Measurements from ENCODE around the gene FBXW5.

The FBXW5 gene

DNA sequence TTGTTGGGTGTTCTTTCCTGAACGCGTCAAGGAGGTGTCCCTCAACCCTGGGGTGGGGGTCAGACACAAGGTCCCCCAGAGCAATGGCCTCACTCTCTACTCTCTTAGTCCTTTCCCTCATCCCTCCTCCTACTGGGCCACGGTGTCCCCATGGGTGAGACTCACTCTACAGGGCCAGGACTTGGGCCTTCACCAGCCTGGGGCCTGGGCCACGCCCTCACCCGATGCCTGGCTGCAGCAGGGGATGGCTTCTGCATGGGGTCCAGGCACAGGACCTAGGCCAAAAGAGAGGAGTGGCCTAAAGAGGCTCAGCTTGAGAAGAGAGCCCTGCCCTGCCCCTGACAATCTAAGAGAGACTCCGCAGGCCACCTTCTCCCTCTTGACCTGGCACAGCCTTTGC, 13.4 kb upstream of the FBXW5 start:
- TF ChIP-seq, protein P1, sequence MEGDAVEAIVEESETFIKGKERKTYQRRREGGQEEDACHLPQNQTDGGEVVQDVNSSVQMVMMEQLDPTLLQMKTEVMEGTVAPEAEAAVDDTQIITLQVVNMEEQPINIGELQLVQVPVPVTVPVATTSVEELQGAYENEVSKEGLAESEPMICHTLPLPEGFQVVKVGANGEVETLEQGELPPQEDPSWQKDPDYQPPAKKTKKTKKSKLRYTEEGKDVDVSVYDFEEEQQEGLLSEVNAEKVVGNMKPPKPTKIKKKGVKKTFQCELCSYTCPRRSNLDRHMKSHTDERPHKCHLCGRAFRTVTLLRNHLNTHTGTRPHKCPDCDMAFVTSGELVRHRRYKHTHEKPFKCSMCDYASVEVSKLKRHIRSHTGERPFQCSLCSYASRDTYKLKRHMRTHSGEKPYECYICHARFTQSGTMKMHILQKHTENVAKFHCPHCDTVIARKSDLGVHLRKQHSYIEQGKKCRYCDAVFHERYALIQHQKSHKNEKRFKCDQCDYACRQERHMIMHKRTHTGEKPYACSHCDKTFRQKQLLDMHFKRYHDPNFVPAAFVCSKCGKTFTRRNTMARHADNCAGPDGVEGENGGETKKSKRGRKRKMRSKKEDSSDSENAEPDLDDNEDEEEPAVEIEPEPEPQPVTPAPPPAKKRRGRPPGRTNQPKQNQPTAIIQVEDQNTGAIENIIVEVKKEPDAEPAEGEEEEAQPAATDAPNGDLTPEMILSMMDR (IDR thresholded peaks at IDR 0.05; ENCODE audit: control insufficient read depth, extremely low read depth, insufficient read depth) = no peak
- DNase-seq (ENCODE audit: low read depth) = no peak
- H3K4me3 ChIP-seq (ENCODE audit: low read depth, low read length) = no peak overlapping the region

DNA sequence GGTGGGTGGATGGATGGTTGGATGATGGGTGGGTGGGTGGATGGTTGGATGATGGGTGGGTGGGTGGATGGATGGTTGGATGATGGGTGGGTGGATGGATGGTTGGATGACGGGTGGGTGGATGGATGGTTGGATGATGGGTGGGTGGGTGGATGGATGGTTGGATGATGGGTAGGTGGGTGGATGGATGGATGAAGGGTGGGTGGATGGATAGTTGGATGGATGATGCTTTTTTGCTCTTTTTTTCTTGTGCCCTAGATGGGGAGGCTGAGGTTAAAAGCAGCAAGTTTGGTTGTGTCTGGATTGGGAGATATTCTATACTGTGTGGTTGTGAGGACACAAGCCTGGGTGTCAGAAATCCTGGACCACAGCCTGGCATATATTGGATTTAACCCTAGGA, 12.9 kb upstream of the FBXW5 start:
- H3K4me3 ChIP-seq (ENCODE audit: low read depth, low read length) = no peak overlapping the region
- DNase-seq (ENCODE audit: low read depth) = no peak
- TF ChIP-seq, protein P1 (IDR thresholded peaks at IDR 0.05; ENCODE audit: control insufficient read depth, extremely low read depth, insufficient read depth) = no peak

DNA sequence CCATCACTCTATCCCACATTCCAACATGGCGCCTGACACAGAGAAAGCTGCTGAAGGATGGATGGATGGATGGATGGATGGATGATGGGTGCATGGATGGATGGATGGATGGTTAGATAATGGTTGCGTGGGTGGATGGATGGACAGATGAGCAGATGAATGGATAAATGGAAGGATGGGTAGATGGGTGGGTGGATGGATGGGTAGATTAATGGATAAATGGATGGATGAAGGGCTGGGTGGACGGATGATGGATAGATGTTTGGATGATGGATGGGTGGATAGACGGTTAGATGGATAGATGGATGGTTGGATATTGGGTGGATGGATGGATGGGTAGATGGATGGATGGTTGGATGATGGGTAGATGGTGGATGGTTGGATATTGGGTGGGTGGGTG, 12.1 kb upstream of the FBXW5 start:
- DNase-seq (ENCODE audit: low read depth) = no peak
- H3K4me3 ChIP-seq (ENCODE audit: low read depth, low read length) = no peak overlapping the region
- TF ChIP-seq, protein P1 (IDR thresholded peaks at IDR 0.05; ENCODE audit: control insufficient read depth, extremely low read depth, insufficient read depth) = no peak

DNA sequence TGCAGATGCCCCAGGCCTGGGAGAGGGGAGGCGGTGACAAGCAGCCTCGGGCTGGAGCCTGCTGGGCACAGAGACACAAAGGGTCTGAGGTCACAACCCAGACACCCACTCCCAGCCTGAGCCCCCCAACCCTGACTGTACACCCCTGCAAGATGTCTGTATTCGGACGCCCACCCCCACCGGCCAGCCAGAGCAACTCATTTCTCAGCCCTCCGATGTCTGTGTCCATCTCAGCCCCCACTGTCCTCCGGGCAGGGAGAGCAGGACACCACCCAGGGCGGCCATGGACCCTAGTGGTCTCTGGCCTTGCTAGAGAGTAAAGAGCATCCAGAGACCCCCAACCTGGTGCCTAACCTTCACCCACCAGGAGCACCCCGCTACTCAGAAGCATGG, 11.4 kb upstream of the FBXW5 start:
- TF ChIP-seq, protein P1 (IDR thresholded peaks at IDR 0.05; ENCODE audit: control insufficient read depth, extremely low read depth, insufficient read depth) = no peak
- DNase-seq (ENCODE audit: low read depth) = no peak
- no peak overlapping the region for H3K4me3 ChIP-seq (ENCODE audit: low read depth, low read length)

DNA sequence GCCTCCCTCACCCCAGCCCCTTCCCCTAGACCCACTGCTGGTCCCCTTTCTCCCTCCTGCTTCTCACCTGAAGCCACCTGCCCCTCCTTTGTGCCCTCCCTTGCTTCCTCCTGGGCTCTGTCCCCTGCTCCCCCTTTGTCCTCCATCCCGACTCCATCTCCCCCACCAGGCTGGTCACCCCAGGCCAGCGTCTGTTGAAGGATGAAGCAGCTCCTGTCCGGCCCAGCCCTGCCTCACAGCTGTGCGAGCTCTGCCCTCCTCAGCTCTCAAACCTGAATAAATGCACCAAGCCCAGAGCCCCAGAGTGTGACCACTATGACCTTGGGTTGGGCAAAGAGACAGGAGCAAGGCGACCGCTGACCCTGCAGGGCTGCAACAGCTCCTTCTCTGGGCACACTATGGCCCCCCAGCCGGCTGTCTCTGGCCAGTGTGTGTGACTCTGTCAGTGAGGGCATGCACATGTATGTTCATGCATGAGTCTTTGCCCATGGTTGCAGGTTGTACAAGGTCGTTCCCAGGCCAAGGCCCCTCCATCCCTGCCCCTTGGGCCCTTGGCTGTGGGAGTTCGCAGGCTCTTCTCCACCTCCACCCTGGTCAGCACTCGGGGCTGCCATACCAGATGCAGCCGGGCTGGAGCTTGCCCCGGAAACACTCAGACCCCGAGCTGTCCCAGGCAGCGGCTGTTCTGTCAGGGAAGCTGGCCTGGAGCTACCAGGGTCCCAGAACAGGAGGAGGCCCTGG, 10.8 kb upstream of the FBXW5 start:
- no peak for DNase-seq (ENCODE audit: low read depth)
- TF ChIP-seq, protein P1 (IDR thresholded peaks at IDR 0.05; ENCODE audit: control insufficient read depth, extremely low read depth, insufficient read depth) = no peak
- H3K4me3 ChIP-seq (ENCODE audit: low read depth, low read length) = no peak overlapping the region

DNA sequence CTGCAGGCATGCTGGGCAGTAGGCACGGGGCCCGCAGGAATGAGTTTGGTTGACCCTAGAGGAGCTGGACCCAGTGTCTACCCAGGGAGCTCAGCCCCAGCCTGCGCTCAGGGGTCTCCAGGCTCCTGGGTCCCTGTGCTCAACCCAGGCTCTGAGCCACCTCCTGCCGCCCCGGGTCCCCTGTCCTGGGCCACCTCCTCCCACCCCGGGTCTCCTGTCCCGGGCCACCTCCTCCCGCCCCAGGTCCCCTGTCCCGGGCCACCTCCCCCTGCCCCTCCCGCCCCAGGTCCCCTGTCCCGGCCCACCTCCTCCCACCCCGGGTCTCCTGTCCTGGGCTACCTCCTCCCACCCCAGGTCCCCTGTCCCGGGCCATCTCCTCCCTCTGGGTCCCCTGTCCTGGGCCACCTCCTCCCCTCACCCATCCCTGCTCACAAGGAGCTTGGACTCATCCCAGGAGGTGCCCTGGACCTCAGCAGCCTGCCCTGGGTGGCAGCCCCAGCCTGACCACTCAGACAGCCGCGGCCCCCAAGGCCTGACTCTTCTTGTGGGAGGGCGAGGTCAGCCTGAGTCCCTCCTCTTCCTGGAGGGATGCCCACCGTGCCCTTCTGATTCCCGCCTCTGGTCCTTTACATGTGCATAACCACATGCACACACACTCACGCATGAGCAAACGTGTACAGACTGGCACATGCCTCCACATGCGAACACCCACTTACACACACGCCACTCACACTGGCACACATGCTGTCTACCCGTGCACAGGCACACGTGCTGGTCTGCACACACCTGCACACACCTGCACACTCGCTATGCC, 9.9 kb upstream of the FBXW5 start:
- no peak for DNase-seq (ENCODE audit: low read depth)
- H3K4me3 ChIP-seq (ENCODE audit: low read depth, low read length) = no peak overlapping the region
- TF ChIP-seq, protein P1 (IDR thresholded peaks at IDR 0.05; ENCODE audit: control insufficient read depth, extremely low read depth, insufficient read depth) = no peak
